GM12878 (cell line): ENCODE measurements around the gene TP53BP1. TPM values are rescaled to one million over a fixed set of nuclear protein-coding genes. Genes with fewer than 3 reads are reported as not detected.

Source experiments
- ATAC-seq: fragments of 200-7000 bp; cut with Tn5 transposase; 3 replicates; pipeline ENCODE4 v1.9.1; 2020; ENCODE audit warnings: mild to moderate bottlenecking, moderate library complexity
- BruUV-seq: library from RNA; stranded (reverse); fragments of 400-500 nt; replicated peaks from 2 replicates; lab custom pipeline; 2021; lab: Mats Ljungman, UMichigan
- CTCF ChIA-PET: fragments of 300-600 bp; sonication (Branson Sonifier 250); formaldehyde crosslinking; extraction: SDS; loops from one replicate; lab custom pipeline; 2021; ENCODE audit warnings: inconsistent platforms; lab: Yijun Ruan, JAX
- POLR2A ChIA-PET: fragments of 350-600 bp; formaldehyde crosslinking; extraction: SDS; loops from one replicate; lab custom pipeline; 2021; ENCODE audit warnings: inconsistent platforms; lab: Charles Lee
- RAD21 ChIA-PET: fragments of 300-600 bp; sonication (Branson Sonifier 250); formaldehyde crosslinking; loops from one replicate; lab custom pipeline; 2023; ENCODE audit warnings: antibody characterized with exemption; ENCODE audit not compliant: unreplicated experiment; lab: Charles Lee
- SMC1A ChIA-PET: fragments of 300-600 bp; sonication (Branson Sonifier 250); formaldehyde crosslinking; loops from one replicate; lab custom pipeline; 2023; ENCODE audit not compliant: unreplicated experiment, uncharacterized antibody; lab: Charles Lee
- DNase-seq: peaks from one replicate; pipeline ENCODE4 v3.0.0-alpha.2; 2011; ENCODE audit warnings: low read depth, low spot score
- FAIRE-seq: peaks from 3 replicates; lab custom pipeline; 2011; peaks lifted over from hg19 to GRCh38; lab: Jason Lieb, UNC
- H2AFZ ChIP-seq: 2 replicates; pipeline ENCODE4 v1.6.0; 2011; ENCODE audit warnings: low read depth, low read length, control low read depth; ENCODE audit not compliant: control insufficient read depth
- H3K27ac ChIP-seq: 2 replicates; pipeline ENCODE4 v1.5.1; 2011; ENCODE audit warnings: control low read depth; ENCODE audit not compliant: control insufficient read depth, insufficient read depth
- H3K27me3 ChIP-seq, 2 experiments: replicated peaks in 1 of 2; 2 replicates each; pipeline versions ENCODE4 v1.6.0 to v1.6.1; 2011; ENCODE audit warnings: low read length in 1 of 2; ENCODE audit not compliant: control insufficient read depth in 2 of 2, insufficient read depth in 2 of 2
- H3K36me3 ChIP-seq, 2 experiments: 2 replicates each; pipeline ENCODE4 v1.5.1; 2011; ENCODE audit warnings: low read length in 1 of 2; ENCODE audit not compliant: control insufficient read depth in 2 of 2, insufficient read depth in 2 of 2
- H3K4me1 ChIP-seq: 2 replicates; pipeline ENCODE4 v1.6.1; 2011; ENCODE audit warnings: mild to moderate bottlenecking, low read length, moderate library complexity, mixed read lengths; ENCODE audit not compliant: control insufficient read depth, insufficient read depth
- H3K4me2 ChIP-seq: 2 replicates; pipeline ENCODE4 v1.6.0; 2011; ENCODE audit warnings: control low read depth; ENCODE audit not compliant: control insufficient read depth, insufficient read depth
- H3K4me3 ChIP-seq: fragments of 200-600 bp; sonication (generic); 2 replicates; pipeline ENCODE4 v1.5.1; 2016
- H3K79me2 ChIP-seq: 2 replicates; pipeline ENCODE4 v1.6.0; 2011; ENCODE audit warnings: low read length; ENCODE audit not compliant: control insufficient read depth, insufficient read depth
- H3K9ac ChIP-seq: 2 replicates; pipeline ENCODE4 v1.8.0; 2011; ENCODE audit warnings: low read length, control low read depth, mixed read lengths; ENCODE audit not compliant: control insufficient read depth, insufficient read depth
- H3K9me3 ChIP-seq: replicated peaks from 3 replicates; pipeline ENCODE4 v1.5.1; 2011; ENCODE audit warnings: mild to moderate bottlenecking, low read length; ENCODE audit not compliant: control insufficient read depth, insufficient read depth
- H4K20me1 ChIP-seq: 2 replicates; pipeline ENCODE4 v1.6.0; 2011; ENCODE audit not compliant: control insufficient read depth, insufficient read depth
- FOXK2 ChIP-seq: fragments of 450-650 bp; IDR thresholded peaks from 2 replicates; pipeline ENCODE4 v1.6.1; 2017; ENCODE audit warnings: mild to moderate bottlenecking, moderate library complexity
- FOXM1 ChIP-seq: IDR thresholded peaks from 2 replicates; pipeline ENCODE4 v1.6.1; 2012; ENCODE audit warnings: low read depth, mild to moderate bottlenecking, inconsistent platforms, low read length, moderate library complexity
- JUNB ChIP-seq: IDR thresholded peaks from 2 replicates; pipeline ENCODE4 v1.6.1; 2016; ENCODE audit warnings: antibody characterized with exemption, mild to moderate bottlenecking
- NRF1 ChIP-seq: conservative IDR thresholded peaks from 2 replicates; pipeline ENCODE4 v1.6.1; 2011; ENCODE audit warnings: mild to moderate bottlenecking, low read depth, low read length, improper control_type of control experiment
- TCF12 ChIP-seq: IDR thresholded peaks from 2 replicates; pipeline ENCODE4 v1.6.1; 2011; ENCODE audit warnings: low read depth, mild to moderate bottlenecking, low read length
- TCF7 ChIP-seq: IDR thresholded peaks from 2 replicates; pipeline ENCODE4 v1.6.1; 2014; ENCODE audit warnings: antibody characterized with exemption, borderline replicate concordance
- ZNF274 ChIP-seq: IDR thresholded peaks from one replicate; pipeline ENCODE4 v1.8.0; 2011; ENCODE audit not compliant: insufficient read length, insufficient read depth
- ZNF384 ChIP-seq: IDR thresholded peaks from 2 replicates; pipeline ENCODE4 v1.6.1; 2012; ENCODE audit warnings: low read depth, mild to moderate bottlenecking, low read length, improper control_type of control experiment, borderline replicate concordance
- ZZZ3 ChIP-seq: IDR thresholded peaks from 2 replicates; pipeline ENCODE4 v1.6.1; 2011; ENCODE audit warnings: low read depth; ENCODE audit not compliant: control insufficient read depth, insufficient read length
- WGBS: methylation state at CpG from one replicate; pipeline ENCODE4 v1.1.6; 2016; ENCODE audit warnings: low lambda C conversion rate; ENCODE audit not compliant: insufficient replicate concordance, insufficient coverage; ENCODE audit errors: missing lambda C conversion rate; 5-methylcytosine and 5-hydroxymethylcytosine counted together
- in situ Hi-C: fragments of 300-500 bp; cut with MboI; formaldehyde crosslinking; loops from 9 replicates; pipeline ENCODE4 v1.14.3; 2018; ENCODE audit warnings: mixed read lengths
- intact Hi-C: fragments of 100-400 bp; cut with micrococcal nuclease; formaldehyde crosslinking; loops from one replicate; pipeline ENCODE4 v1.14.2; 2022; ENCODE audit not compliant: unreplicated experiment
- polyA plus RNA-seq, 11 experiments: library from polyadenylated mRNA; depleted of rRNA in 4 of 11; unstranded in 6 of 11; stranded (reverse) in 5 of 11; fragments of >200 nt; fragmentation: Nextera tagmentation in 4 of 11; fragmentation: Illumina TruSeq in 1 of 11; extraction: Ambion mirVana in 4 of 11; extraction: Trizol in 1 of 11; gene quantifications; 1 replicate in 1 of 11; 2 replicates in 10 of 11; pipeline versions ENCODE4 v1.2.1 to v1.2.3, GENCODE V29; 2011 to 2016; ENCODE audit warnings: inconsistent platforms in 2 of 11, missing spikeins in 2 of 11, low read depth in 1 of 11
- total RNA-seq, 4 experiments: library from RNA; depleted of rRNA in 3 of 4; stranded (reverse); fragments of >200 nt in 3 of 4; fragmentation: Illumina TruSeq in 1 of 4; extraction: Trizol in 1 of 4; gene quantifications; 2 replicates each; pipeline versions ENCODE4 v1.2.1 to v1.2.3, GENCODE V29; 2013 to 2021
- TF ChIP-seq, protein P1 (sequence below): fragments of 450-650 bp; IDR thresholded peaks from 2 replicates; pipeline ENCODE4 v1.6.1; 2016; ENCODE audit warnings: mild to moderate bottlenecking, moderate library complexity, borderline replicate concordance
- TF ChIP-seq, protein P2 (sequence below): IDR thresholded peaks from 2 replicates; pipeline ENCODE4 v1.6.1; 2012; ENCODE audit warnings: low read depth, low read length, improper control_type of control experiment

TP53BP1 gene
- total and polyA plus RNA-seq, 10 of the 15 experiments (the other 5 are each of a cell fraction or from before 2014, with no cell fraction given), result 6.2 to 50.2 (median 19.3) TPM

DNA sequence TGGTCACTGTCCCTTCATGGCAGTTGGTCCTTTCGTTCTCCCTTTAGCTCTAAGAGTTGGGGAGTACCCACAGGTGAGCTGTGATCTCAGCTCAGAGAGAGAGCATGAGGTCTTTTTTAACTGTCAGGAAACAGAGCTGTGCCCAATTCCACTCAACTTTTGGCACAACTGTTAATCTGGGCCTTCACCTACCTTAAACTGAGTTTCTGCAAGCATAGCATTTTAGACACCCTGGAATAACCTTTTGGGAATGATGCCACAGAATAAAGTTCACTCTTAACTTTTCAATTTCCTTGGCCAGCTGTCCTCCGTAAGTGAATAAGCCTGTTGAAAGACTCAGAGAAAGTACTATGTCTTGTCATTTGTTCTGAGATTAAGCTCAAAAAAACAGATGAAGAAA is 86.1 kb downstream of the TP53BP1 start:
- WGBS, result 63% methylated on average over 2 of the region's 2 CpGs
- no peaks in the 10 kb centered on the region for H3K79me2 ChIP-seq
- H2AFZ ChIP-seq, result no peak overlapping the region
- ChIA-PET RAD21 (no interaction called here), CTCF (interaction anchor here (1.2 kb wide), 1 partner anchor 9 kb away, joined by 3 read pairs; no protein-coding TSS in a partner anchor), SMC1A (interaction anchor here (0.9 kb wide), 1 partner anchor 10 kb away, joined by 3 read pairs; no protein-coding TSS in a partner anchor), POLR2A (no interaction called here)
- no peaks in the 10 kb centered on the region for H3K27me3 ChIP-seq
- intact Hi-C loops (no loop called here), in situ Hi-C loops (no loop called here)
- no peak overlapping the region for H3K4me2 ChIP-seq
- H4K20me1 ChIP-seq, result no peaks in the 10 kb centered on the region
- no peak overlapping the region for H3K9ac ChIP-seq
- peaks cover 8 to 13% of the 10 kb centered on the region in 2 experiments for H3K36me3 ChIP-seq
- no TSS peak for BruUV-seq
- no peak for ATAC-seq
- no peaks in the 10 kb centered on the region for H3K9me3 ChIP-seq
- no peak for DNase-seq
- H3K4me3 ChIP-seq, result no peak overlapping the region
- no peak for FAIRE-seq
- no peak overlapping the region for H3K27ac ChIP-seq
- TF ChIP-seq, protein P1, sequence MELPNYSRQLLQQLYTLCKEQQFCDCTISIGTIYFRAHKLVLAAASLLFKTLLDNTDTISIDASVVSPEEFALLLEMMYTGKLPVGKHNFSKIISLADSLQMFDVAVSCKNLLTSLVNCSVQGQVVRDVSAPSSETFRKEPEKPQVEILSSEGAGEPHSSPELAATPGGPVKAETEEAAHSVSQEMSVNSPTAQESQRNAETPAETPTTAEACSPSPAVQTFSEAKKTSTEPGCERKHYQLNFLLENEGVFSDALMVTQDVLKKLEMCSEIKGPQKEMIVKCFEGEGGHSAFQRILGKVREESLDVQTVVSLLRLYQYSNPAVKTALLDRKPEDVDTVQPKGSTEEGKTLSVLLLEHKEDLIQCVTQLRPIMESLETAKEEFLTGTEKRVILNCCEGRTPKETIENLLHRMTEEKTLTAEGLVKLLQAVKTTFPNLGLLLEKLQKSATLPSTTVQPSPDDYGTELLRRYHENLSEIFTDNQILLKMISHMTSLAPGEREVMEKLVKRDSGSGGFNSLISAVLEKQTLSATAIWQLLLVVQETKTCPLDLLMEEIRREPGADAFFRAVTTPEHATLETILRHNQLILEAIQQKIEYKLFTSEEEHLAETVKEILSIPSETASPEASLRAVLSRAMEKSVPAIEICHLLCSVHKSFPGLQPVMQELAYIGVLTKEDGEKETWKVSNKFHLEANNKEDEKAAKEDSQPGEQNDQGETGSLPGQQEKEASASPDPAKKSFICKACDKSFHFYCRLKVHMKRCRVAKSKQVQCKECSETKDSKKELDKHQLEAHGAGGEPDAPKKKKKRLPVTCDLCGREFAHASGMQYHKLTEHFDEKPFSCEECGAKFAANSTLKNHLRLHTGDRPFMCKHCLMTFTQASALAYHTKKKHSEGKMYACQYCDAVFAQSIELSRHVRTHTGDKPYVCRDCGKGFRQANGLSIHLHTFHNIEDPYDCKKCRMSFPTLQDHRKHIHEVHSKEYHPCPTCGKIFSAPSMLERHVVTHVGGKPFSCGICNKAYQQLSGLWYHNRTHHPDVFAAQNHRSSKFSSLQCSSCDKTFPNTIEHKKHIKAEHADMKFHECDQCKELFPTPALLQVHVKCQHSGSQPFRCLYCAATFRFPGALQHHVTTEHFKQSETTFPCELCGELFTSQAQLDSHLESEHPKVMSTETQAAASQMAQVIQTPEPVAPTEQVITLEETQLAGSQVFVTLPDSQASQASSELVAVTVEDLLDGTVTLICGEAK, result no peak
- TF ChIP-seq NRF1 (no peak), TCF7 (no peak), ZZZ3 (no peak), TCF12 (no peak), ZNF384 (no peak), FOXK2 (no peak), JUNB (no peak), ZNF274 (no peak), FOXM1 (no peak)
- TF ChIP-seq, protein P2, sequence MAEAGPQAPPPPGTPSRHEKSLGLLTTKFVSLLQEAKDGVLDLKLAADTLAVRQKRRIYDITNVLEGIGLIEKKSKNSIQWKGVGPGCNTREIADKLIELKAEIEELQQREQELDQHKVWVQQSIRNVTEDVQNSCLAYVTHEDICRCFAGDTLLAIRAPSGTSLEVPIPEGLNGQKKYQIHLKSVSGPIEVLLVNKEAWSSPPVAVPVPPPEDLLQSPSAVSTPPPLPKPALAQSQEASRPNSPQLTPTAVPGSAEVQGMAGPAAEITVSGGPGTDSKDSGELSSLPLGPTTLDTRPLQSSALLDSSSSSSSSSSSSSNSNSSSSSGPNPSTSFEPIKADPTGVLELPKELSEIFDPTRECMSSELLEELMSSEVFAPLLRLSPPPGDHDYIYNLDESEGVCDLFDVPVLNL, result no peak
- no peaks in the 10 kb centered on the region for H3K4me1 ChIP-seq
